HG03095 (cell line): Measurements from ENCODE around the gene DNAJC17.

Source experiments
- ATAC-seq: cut with Tn5 transposase; IDR thresholded peaks from one replicate; pipeline ENCODE4 v1.9.1; 2021; ENCODE audit warnings: moderate library complexity; ENCODE audit not compliant: unreplicated experiment

DNAJC17 gene

GRCh38 chr15:40746916-40747418 is 60.3 kb downstream of the DNAJC17 start:
- ATAC-seq = no peak

DNA sequence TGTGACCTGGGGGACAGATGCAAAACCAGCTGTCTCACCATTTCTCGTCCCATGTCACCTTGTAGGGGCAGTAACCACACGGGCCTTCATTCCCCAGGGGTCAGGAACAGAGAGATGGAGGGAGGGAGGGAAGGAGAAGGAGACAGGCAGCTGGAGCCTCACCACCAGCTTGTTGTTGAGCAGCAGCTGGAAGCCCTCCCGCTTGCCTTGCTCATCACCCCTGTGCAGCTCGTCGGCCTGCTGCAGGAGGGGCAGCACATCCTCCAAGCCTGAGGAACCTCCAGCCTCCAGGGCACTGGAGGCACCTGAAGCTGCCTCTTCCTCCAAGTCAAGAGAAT is 62.5 kb downstream of the DNAJC17 start:
- ATAC-seq = no peak

DNA sequence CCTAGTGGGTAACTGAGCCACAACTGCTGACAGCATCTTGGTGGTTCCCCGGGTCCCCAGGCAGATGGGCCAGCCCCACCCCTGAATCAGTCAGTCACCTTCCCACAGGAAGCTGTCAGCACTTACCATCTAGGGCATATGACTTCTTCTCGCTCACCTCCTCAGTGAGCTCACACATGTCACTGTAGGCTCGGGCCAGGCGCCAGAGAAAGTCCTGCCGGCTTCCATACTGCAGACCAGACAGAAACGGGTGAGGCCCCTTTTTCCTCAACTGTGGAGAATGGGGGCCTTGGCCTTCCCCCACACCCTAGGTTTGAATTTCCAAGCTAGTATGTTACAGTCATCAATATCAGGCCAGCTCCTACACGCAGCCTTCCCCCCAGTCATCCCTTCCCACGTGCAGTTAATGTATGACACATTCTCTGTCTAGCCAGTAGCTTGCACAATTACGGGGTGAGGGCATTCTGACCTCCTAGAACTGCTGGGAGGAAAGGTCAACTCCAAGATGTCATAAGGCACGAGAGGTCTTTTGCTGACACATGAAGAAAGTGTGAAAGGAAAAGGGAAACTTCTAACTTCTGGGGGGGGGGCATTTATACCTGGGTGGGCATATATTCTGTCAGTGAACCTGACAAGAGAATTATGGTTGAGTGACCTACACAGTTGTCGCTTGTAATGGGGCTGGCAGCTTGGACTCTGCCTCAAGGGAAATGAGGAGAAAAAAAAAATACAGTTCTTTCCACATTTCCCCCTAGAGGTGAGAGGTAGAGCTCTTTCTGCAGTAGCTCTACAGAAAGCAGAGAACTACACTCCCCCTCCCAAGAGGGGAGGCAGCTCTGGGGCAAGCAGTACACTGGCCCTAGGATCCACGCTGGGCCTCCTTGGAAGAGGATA is 63.1 kb downstream of the DNAJC17 start:
- no peak for ATAC-seq

GRCh38 chr15:40743485-40743901 is 63.8 kb downstream of the DNAJC17 start:
- ATAC-seq = no peak

DNA sequence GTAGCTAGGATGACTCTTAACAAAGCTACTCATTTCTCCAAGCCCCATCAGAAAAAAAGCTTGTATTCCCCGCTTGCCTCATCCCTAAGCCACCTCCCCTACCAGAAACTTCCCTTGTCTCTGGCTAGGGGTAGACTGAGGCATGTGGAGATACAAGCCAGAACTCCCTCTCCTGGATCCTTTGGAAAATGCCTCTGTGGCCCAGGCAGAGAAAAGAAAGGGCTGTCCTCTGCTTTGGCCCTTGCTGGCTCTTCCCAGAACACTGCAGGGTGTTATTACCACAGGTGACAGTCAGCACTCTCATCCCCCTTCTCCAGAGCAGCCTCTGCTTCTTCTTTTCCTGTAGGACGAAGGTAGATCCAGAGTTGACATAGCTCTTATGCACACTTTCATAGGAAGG is 67.4 kb downstream of the DNAJC17 start:
- no peak for ATAC-seq

- no peak for ATAC-seq
These were observed 68.2 kb downstream of the DNAJC17 start for GRCh38 chr15:40739047-40739446.

GRCh38 chr15:40737048-40737447 is 70.2 kb downstream of the DNAJC17 start:
- ATAC-seq = no peak

DNA sequence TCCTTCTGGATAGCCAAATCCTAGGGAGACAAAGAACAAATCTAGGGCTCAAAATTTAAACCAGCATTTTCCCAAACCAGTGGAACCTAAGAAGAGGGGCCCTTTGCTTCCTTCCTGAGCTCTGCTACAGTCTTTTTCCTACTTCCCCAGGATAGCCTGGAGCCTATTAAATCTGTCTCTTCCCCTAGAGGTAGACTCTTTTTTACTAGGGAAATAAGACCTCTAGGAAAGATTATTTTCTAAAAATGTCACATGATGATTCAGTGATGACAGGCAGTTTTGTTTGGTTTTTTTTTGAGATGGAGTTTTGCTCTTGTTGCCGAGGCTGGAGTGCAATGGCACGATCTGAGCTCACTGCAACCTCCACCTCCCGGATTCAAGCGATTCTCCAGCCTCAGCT is 70.7 kb downstream of the DNAJC17 start:
- no peak for ATAC-seq

DNA sequence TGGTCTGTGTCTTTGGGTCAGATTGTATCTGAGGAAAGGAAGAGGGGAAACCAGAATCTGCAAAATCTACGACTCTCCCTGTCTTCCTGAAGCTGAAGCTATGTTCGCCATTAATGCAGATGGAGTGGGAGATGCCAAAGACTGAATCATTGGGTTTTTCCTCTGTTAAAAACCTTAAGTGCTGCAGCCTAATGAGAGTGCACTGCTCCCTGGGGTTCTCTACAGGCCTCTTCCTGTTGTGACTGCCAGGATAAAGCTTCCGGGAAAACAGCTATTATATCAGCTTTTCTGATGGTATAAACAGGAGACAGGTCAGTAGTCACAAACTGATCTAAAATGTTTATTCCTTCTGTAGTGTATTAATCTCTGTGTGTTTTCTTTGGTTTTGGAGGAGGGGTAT is 76.2 kb downstream of the DNAJC17 start:
- ATAC-seq = no peak

- ATAC-seq = no peak
These were observed 83.4 kb downstream of the DNAJC17 start for GRCh38 chr15:40723919-40724318.

DNA sequence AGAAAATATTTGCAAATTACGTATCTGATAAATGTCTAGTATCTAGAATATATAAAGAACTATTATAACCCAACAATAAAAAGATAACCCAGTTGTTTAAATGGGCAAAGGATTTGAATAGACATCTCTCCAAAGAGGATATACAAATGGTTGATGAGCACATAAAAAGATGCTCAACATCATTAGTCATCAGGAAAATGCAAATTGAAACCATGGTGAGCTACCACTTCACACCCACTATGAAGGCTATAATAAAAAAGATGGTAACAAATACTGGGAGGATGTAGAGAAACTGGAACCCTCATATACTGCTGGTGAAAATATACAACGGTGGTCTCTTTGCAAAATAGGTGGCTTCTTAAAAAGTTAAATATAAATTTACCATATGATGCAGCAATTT is 84.3 kb downstream of the DNAJC17 start:
- ATAC-seq = no peak

DNA sequence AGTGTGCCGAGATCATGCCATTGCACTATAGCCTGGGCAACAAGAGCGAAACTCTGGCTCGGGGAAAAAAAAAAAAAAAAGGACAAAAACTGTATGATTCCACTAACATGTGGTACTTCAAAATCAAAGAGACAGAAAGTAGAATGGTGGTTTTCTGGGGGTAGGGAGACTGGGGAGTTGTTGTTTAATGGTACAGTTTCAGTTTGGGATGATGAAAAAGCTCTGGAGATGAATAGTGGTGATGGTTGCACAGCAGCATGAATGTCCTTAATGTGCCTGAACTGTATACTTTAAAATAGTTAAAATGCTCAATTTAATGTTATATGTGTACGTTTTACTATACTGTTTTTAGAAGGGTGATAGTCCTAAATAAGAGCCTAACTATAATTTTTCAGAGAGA is 84.9 kb downstream of the DNAJC17 start:
- no peak for ATAC-seq

DNA sequence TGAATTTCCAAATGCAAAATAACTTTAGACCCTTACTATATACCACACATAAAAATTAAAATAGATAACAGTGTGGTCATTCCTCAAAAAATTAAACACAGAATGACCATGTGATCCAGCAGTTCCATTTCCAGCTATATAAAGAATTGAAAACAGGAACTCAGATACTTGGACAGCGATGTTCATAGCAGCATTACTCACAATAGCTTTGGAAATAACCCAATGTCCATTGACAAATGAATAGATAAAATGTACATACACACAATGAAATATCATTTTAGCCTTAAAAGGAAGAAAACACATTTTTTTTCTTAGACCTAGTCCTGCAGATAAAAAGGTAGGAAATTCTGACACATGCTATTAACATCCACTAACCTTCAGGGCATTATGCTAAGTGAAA is 85.6 kb downstream of the DNAJC17 start:
- no peak for ATAC-seq

- no peak for ATAC-seq
These were observed 91.1 kb downstream of the DNAJC17 start for GRCh38 chr15:40716165-40716564.
